Ovary (tissue), 9 donors: ENCODE measurements around the gene EFCAB6. TPM values are rescaled to one million over a fixed set of nuclear protein-coding genes. Genes with fewer than 3 reads are reported as not detected.

Source experiments
- DNase-seq, 5 donors: peaks; one replicate each; pipeline ENCODE4 v3.0.0-alpha.2; 2019 to 2020
- H3K27ac ChIP-seq, 2 donors: fragments of 200-600 bp; one replicate each; pipeline versions ENCODE4 v1.5.1 to v1.8.0; 2019 to 2022
- H3K27me3 ChIP-seq: fragments of 200-600 bp; one replicate; pipeline ENCODE4 v1.8.0; 2022
- H3K36me3 ChIP-seq: fragments of 200-600 bp; sonication (generic); one replicate; pipeline ENCODE4 v1.5.1; 2019
- H3K4me1 ChIP-seq: one replicate; pipeline ENCODE4 v1.8.1; 2013; ENCODE audit warnings: mild to moderate bottlenecking, moderate library complexity; ENCODE audit not compliant: insufficient read depth
- H3K4me3 ChIP-seq: fragments of 200-600 bp; sonication (generic); one replicate; pipeline ENCODE4 v1.5.1; 2017
- H3K9me3 ChIP-seq, 2 donors: fragments of 200-600 bp in 1 of 2; sonication (generic) in 1 of 2; one replicate each; pipeline versions ENCODE4 v1.5.1 to v1.8.1; 2013 to 2019; ENCODE audit warnings: mild to moderate bottlenecking in 1 of 2, moderate library complexity in 1 of 2
- EP300 ChIP-seq: sonication (generic); formaldehyde crosslinking; IDR thresholded peaks from one replicate; pipeline ENCODE4 v1.6.1; 2017; ENCODE audit warnings: antibody characterized with exemption
- POLR2A ChIP-seq: fragments of 450-650 bp; IDR thresholded peaks from one replicate; pipeline ENCODE4 v1.6.1; 2017; ENCODE audit warnings: antibody characterized with exemption, mild to moderate bottlenecking, moderate library complexity
- WGBS, 3 donors: extraction: QIAGEN DNeasy Blood & Tissue Kit in 1 of 3; methylation state at CpG; one replicate each; pipeline versions ENCODE4 v1.1.5 to v1.1.7; 2013 to 2017; 5-methylcytosine and 5-hydroxymethylcytosine counted together
- intact Hi-C, 4 donors: fragments of 100-400 bp; cut with DNase I; formaldehyde crosslinking; loops; one replicate each; pipeline versions ENCODE4 v1.11.0 to v1.15.1; 2022 to 2023
- polyA plus RNA-seq, 2 donors: library from polyadenylated mRNA; stranded (reverse); fragments of 200-250 nt in 1 of 2; fragments of 350-450 nt in 1 of 2; fragmentation: Illumina TruSeq in 1 of 2; extraction: RNeasy Lipid Tissue Mini Kit (QIAGEN cat#74804) in 1 of 2; gene quantifications; one replicate each; pipeline ENCODE4 v1.2.3, GENCODE V29; 2013 to 2014
- total RNA-seq, 7 donors: library from RNA; depleted of rRNA in 2 of 7; stranded (reverse); fragments of >200 nt in 2 of 7; fragmentation: NEBNext Ultra II Directional in 3 of 7; extraction: Animal tissue kit (Norgen Biotek cat#: 25700) in 3 of 7; gene quantifications; one replicate each; pipeline versions ENCODE4 v1.1.0 to v1.2.4, GENCODE V29; 2016 to 2023
- TF ChIP-seq, protein P1 (sequence below), 3 donors: fragments of 450-650 bp in 2 of 3; fragments of 200-600 bp in 1 of 3; IDR thresholded peaks; one replicate each; pipeline versions ENCODE4 v1.5.1 to v1.8.0; 2016 to 2022; ENCODE audit warnings: antibody characterized with exemption in 3 of 3, mild to moderate bottlenecking in 1 of 3
- donor health status: DM: no; HTN: no; CAD: no; lungs with moderate emphysema.
- donor health status: DM: no; HTN: no; CAD: no.
- donor health status: Bipolar disorder and iron deficiency.
- donor health status: DM: yes; HTN: yes; CAD: no.
- donor health status: DM: no; HTN: no; CAD: no.
- donor health status: DM: yes; HTN: yes; CAD: no.

Gene EFCAB6
- total and polyA plus RNA-seq, 9 donors: 1.00 to 17.5 (median 6.7) TPM

DNA sequence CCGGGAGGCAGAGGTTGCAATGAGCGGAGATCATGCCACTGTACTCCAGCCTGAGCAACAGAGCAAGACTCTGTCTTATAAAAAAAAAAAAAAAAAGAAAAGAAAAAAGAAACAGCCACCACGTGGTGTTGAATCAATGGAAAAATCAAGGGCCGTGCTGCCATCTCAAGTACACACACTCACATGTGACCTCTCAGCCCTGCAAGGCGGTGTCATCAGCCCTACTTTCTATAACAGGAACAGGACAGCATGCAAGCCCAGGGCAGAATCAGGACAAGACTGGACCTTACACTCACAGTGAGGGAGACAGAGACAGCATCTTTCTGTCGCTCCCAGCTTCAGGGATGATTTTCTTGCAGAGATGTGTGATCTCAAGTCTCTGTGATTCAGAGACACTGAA is 220.7 kb downstream of the EFCAB6 start:
- no peaks in the 10 kb centered on the region for H3K9me3 ChIP-seq
- H3K27ac ChIP-seq: no peak overlapping the region
- no peaks in the 10 kb centered on the region for H3K27me3 ChIP-seq
- no peak overlapping the region for H3K4me3 ChIP-seq
- WGBS, 3 donors: 85 to 87% (median 86%) methylated on average over 6 of the region's 6 CpGs
- no peaks in the 10 kb centered on the region for H3K4me1 ChIP-seq
- TF ChIP-seq EP300 (no peak), POLR2A (no peak)
- TF ChIP-seq, protein P1, sequence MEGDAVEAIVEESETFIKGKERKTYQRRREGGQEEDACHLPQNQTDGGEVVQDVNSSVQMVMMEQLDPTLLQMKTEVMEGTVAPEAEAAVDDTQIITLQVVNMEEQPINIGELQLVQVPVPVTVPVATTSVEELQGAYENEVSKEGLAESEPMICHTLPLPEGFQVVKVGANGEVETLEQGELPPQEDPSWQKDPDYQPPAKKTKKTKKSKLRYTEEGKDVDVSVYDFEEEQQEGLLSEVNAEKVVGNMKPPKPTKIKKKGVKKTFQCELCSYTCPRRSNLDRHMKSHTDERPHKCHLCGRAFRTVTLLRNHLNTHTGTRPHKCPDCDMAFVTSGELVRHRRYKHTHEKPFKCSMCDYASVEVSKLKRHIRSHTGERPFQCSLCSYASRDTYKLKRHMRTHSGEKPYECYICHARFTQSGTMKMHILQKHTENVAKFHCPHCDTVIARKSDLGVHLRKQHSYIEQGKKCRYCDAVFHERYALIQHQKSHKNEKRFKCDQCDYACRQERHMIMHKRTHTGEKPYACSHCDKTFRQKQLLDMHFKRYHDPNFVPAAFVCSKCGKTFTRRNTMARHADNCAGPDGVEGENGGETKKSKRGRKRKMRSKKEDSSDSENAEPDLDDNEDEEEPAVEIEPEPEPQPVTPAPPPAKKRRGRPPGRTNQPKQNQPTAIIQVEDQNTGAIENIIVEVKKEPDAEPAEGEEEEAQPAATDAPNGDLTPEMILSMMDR (IDR thresholded peaks at IDR 0.05): no peak
- DNase-seq: no peak
- H3K36me3 ChIP-seq: no peaks in the 10 kb centered on the region
- intact Hi-C loops: loop anchor here in 1 of 4 donors (5.0 kb wide), 1 partner anchor 1351 kb away; no protein-coding TSS in a partner anchor

DNA sequence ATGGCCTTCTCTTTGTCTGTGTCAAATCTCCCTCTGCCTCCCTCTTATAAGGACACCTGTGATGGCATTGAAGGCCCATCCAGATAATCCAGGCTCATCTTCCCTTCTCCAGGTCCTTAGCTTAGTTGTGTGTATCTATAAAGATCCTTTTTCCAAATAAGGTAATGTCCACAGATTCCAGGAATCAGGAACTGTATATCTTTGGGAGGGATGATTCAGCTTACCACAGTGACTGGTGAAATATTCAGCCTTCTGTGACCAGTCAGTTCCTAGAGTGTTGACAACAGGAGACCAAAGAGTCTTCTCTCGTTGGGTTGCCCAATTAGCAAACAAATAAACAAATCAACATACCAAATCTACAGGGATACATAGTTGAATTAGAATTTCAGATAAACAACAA is 224.5 kb downstream of the EFCAB6 start:
- H3K4me3 ChIP-seq: no peak overlapping the region
- H3K27me3 ChIP-seq: no peaks in the 10 kb centered on the region
- peaks cover 0 to 4% of the 10 kb centered on the region in 2 donors for H3K9me3 ChIP-seq
- H3K36me3 ChIP-seq: no peaks in the 10 kb centered on the region
- DNase-seq: no peak
- H3K27ac ChIP-seq: no peak overlapping the region
- WGBS, 3 donors: 0% methylated on average over 1 of the region's 1 CpG
- H3K4me1 ChIP-seq: no peaks in the 10 kb centered on the region
- intact Hi-C loops: no loop called here
- TF ChIP-seq POLR2A (no peak), EP300 (no peak)
- TF ChIP-seq, protein P1 (IDR thresholded peaks at IDR 0.05): no peak

DNA sequence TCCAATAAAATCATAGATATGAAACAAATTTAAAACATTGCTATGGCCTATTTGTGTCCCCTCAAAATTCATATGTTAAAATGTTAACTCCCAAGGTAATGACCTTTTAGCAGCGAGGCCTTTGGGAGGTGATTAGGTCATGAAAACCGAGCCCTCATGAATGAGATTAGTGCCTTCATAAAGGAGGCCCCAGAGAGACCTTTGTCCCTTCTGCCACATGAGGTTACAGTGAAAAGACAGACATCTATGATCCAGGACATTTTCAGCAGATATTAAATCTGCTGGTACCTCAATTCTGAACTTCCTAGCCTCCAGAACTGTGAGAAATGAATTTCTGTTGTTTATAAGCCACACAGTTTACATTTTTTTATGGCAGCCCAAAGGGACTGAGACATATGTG is 228.6 kb downstream of the EFCAB6 start:
- Histone ChIP-seq H3K4me1 (no peaks in the 10 kb centered on the region), H3K27ac (no peak overlapping the region)
- WGBS, 3 donors: 81 to 86% (median 82%) methylated on average over 2 of the region's 2 CpGs

DNA sequence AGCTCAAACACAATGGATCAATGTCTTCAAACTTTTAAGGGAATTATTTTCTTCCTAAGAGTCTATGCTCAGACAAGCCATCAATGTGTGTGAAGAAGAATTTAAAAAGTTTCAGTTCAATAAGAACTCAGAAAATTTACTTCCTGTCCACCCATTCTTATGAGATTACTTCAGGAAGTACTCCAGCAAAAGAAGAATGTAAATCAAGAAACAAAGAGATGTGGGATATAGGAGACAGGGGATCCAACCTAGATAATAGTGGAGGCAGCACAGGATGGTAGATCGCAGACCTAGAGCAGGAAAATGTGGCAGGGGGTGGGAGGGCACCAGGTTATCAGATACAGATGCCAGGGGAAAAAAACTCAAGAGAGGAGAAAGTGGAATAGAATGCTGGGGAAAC is 229.7 kb downstream of the EFCAB6 start:
- TF ChIP-seq EP300 (no peak), POLR2A (no peak)
- TF ChIP-seq, protein P1 (IDR thresholded peaks at IDR 0.05): no peak
- Histone ChIP-seq H3K9me3 (peaks cover 0 to 6% of the 10 kb centered on the region in 2 donors), H3K36me3 (no peaks in the 10 kb centered on the region), H3K27me3 (no peaks in the 10 kb centered on the region), H3K4me1 (no peaks in the 10 kb centered on the region), H3K27ac (no peak overlapping the region), H3K4me3 (no peak overlapping the region)
- intact Hi-C loops: no loop called here
- no peak for DNase-seq
- WGBS, 3 donors: 84 to 97% (median 94%) methylated on average over 1 of the region's 1 CpG

More for the DNA sequence above, 228.6 kb downstream of the EFCAB6 start:
- H3K9me3 ChIP-seq: peaks cover 0 to 6% of the 10 kb centered on the region in 2 donors
- no peaks in the 10 kb centered on the region for H3K36me3 ChIP-seq
- no peak for TF ChIP-seq EP300
- no peak for TF ChIP-seq POLR2A
- TF ChIP-seq, protein P1 (IDR thresholded peaks at IDR 0.05): no peak
- no peak overlapping the region for H3K4me3 ChIP-seq
- DNase-seq: no peak
- intact Hi-C loops: no loop called here
- H3K27me3 ChIP-seq: no peaks in the 10 kb centered on the region
